Superior temporal gyrus (tissue), 1 donor: Measurements from ENCODE around the gene ADCK1.
"Not testable (repeated sequence)": the region's sequence is repeated elsewhere in the genome, so short reads cannot be mapped to it uniquely, and the experiment has no call there.

Experiments
- DNase-seq: peaks from one replicate; pipeline ENCODE4 v3.0.0-alpha.2; 2016; ENCODE audit errors: extremely low spot score

The ADCK1 gene

GRCh38 chr14:77902811-77903210, 102.9 kb downstream of the ADCK1 start:
- no peak for DNase-seq

GRCh38 chr14:77903221-77903620, 103.3 kb downstream of the ADCK1 start:
- DNase-seq: no peak

DNA sequence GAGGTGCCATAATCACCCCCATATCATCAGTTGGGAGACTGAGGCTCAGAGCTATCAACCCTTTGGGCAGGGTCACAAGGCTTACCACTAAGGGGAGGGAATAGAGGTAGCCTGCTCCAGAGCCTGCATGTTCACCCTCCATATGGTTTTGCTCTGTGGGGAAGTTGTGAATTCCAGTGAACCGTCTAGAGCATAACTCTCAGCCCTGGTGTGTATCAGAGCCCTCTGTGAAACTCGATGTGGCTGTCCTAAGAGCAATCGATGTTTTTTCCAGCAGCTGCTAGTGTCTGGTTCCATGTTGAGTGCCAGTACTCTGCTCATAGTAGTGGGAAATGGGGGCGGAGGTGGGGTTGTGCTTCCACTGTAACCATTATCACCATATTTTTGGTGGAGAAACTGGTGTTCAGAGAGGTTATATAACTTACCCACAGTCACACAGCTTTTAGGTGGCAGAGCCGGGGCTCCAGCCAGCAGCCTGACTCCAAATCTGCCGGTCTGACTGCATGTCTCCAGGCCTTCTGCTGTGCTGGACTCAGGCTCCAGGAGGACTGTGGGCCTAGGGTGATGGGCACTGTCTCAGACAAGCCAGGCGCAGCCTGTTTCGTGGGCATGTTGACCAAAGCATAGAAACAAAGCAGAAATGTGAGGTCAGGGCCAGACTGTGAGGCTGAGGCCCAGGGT, 104.2 kb downstream of the ADCK1 start:
- no peak for DNase-seq

DNA sequence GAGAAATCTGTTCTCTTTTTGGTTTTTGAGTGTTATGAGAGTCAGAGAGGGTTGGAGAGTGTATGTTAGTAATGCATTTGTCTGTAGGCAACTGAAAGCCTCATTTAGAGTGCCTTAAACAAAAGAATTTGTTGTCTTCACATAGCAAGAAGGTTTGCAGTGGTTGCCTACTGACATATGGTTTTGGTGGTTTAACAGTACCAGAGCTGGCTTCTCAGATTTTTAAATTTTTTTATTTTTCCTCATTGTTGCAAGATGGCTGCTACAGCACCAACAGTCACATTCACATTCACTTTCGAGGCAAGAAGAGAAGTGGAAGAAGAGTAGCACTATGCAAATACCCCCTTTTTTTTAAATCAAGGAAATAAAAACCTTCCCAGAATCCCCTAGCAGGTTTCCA, 106.5 kb downstream of the ADCK1 start:
- DNase-seq: no peak

- no peak for DNase-seq
Measured at GRCh38 chr14:77908847-77909246, 108.9 kb downstream of the ADCK1 start.

GRCh38 chr14:77909911-77910310, 110.0 kb downstream of the ADCK1 start:
- DNase-seq: peak; percentile 46

DNA sequence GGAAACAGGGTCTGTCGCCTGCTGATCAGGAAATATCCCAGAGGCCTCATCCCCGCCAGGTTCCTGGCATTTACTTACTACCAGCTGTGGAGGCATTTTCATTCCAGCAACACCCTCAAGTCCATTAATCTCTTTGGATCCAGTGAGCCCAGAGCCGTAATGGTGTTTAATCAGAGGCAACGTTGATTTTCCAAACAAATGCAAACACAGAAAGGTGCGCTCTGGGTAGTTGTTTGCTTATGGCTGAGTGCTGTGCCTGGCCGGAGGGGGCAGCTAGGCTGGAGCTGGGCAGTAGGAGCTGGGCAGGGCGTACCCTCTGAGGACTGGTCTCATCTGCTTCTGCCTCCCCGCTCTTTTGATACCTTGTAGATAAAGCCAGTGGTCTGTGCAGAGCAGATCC, 110.6 kb downstream of the ADCK1 start:
- no peak for DNase-seq

DNA sequence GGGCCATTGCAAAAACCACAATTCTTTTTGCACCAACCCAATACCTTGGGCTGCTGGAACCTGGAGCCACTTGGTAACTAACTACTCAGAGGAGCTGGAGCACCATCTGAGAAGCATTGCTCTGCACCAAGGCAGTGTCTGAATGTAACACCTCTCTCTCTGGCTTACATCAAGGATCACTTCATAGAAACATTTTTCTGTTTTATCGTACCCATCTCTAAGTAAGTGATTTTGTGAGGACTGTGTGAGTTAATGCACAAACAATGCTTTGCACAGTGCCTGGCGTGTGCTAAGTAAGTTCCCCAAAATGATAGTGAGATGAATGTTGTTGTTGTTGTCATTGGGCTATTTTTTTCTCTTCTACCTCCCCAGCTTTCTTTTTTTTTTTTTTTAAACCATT, 111.4 kb downstream of the ADCK1 start:
- no peak for DNase-seq

DNA sequence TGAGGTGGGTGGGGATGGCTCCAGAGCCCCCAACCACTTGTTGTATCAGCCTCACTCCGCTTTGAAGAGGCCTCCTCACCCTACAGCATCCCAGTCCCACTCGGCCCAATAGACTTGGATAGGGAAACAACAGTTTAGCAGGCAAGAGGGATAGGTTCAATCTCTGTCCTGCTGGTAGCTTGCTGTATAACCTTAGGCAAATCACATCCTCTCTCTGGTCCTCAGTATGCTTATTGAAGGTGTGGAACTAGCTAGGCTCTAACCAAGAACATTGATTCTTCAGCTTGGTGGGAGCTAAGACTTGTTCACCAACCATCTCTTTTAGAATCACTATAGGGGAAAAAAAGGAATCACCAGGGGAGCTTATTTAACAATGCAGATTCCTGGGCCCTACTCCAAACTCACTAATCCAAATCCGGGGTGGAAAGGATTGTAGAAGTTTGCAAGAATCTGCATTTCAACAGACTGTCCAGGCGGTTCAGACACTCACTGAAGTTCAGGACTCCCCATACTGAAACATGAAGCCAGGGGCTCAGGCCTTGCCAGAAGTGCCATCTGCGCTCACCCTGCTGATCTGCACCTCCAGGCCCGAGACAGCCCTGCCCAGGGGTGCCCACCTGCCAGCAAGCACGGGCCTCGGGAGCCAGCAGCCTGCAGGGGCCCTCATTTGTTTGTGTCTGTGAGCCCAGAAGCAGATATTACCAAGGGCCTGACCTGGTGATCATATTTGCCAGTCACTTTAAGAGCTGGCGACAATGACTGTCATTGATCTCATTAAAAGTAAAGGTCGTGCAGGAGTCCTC, 113.0 kb downstream of the ADCK1 start:
- DNase-seq: no peak

DNA sequence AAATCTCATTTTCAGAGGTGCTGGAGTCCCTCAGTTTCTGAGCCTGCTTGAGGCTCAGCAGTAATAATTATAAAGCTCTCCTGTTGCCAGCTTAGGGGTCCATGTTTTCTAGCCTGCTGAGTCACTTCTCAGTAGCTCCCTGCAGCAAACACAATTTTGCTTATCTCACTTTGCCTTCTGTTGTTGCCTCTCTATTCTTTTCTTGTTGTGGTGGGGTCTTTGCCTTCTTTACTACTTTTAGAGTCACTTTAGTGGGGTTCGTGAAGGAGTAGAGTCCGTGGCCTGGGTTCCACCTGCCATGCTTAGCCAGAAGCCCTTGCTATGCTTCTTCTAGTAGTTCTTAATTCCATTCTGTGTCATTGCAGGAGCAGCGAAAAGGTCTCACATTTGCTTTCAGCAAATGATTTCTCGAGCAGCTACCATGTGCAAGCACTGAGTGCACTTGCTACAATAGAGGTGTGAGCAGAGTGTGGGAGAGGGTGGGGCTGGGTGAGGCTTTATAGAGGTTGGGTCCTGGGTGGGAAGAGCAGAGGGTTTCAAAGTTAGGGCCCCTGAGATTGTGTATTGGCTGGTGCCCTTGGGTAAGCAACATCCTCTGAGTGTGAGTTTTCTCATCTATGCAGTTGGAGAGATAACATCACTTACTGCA, 114.3 kb downstream of the ADCK1 start:
- DNase-seq: no peak

- DNase-seq: not testable (repeated sequence)
Measured at GRCh38 chr14:77915390-77915789, 115.5 kb downstream of the ADCK1 start.

DNA sequence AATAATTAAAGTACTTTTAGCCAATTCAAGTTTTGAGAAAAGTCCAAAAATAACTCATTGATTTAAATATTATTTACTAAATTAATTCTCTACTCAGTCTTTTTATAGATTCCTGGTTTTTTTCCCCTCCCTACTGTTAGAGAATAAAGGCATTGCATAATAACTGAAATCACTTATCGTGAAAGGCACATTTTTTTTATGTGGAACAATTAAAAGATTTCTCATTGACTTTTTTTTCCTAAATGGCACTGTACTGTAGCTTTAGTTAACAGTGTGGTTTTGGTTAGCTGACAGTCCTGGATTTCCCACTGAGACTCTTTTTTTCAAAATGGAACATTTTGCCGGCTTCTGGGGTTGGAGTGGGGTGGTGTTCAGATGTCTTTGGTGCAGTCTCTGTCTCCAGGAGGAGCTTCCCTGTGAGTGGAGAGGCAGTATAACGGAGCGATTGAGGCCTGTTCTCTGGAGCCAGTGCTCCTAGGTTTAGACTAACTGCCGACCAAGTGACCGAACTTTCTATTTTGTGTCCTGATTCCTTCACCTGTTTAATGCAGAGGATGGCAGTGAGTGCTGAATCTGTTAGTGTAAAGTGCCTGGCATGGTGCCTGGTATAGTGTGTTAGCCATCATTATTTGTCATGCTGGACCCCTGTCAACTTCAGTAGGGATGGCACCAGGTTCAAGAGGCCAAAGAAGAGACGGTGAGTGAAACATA, 117.7 kb downstream of the ADCK1 start:
- no peak for DNase-seq

DNA sequence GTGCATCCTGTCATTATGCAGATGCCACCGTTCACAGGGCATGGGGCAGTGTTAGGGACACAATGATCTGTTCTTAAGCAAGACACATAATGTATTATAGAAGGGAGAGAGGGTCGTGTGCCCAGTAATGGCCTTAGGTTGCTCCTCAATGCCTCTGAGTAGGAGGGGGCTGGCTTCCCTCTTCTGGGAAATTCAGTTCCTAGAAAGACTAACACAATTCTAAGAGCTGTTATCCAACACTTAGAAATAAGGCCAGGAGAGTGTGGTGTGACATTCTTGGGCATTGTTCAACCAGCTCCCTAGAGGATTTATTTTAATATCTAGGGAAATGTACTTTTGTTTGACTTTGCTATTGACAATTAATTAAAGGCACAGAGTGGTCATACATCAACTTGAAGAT, 118.5 kb downstream of the ADCK1 start:
- DNase-seq: no peak

DNA sequence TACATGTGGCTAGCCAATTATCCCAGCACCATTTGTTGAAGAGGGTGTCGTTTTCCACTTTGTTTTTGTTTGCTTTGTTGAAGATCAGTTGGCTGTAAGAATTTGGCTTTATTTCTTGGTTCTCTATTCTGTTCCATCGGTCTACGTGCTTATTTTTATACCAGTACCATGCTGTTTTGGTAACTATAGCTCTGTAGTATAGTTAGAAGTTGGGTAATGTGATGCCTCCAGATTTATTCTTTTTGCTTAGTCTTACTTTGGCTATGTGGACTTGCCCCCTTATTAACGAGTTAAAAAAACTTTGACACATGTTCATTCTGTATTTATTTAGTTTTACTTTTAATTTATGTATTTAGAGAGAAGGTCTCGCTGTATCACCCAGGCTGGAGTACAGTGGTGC, 120.4 kb downstream of the ADCK1 start:
- DNase-seq: no peak

DNA sequence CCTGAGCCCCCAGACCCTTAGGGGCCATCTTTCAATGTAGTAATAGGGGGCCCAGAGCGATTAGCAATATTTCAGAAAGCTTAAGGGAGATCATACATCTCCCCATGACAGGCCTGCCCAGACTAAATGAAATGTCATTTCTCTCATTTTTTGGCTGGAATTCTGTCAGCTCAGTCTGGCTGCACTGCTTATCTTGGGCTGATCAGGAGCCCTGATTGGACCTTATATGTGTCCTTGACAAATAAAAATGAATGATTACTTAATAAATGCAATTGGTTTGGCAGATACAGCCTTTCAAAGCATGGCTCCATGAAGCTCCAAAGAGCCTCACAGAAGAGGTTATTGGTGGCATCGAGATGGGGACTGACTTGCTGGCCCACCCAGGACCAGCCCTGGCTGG, 121.9 kb downstream of the ADCK1 start:
- DNase-seq: no peak

- DNase-seq: no peak
Measured at GRCh38 chr14:77923131-77923936, 123.4 kb downstream of the ADCK1 start.

GRCh38 chr14:77924141-77924948, 124.4 kb downstream of the ADCK1 start:
- no peak for DNase-seq

DNA sequence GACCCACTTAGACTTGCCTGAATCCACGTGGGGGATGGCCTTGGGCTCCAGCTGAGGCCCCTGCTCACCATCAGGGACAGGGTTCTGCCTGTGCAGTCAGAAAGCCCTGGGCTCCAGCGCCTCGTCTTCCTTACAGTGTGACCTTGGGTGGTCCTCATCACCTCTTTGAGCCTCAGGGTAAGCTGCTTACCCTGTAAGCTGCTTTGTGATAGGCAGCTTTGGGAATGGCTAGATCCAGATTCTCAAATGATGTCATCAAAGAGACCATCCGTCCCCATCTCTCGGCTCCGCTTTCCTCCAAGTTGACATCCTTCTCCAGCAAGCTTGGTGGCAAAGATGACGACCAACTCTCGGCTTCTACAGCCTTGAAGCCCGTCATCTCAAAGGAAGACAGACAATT, 127.0 kb downstream of the ADCK1 start:
- DNase-seq: no peak

- no peak for DNase-seq
Measured at GRCh38 chr14:77931441-77931840, 131.5 kb downstream of the ADCK1 start.

DNA sequence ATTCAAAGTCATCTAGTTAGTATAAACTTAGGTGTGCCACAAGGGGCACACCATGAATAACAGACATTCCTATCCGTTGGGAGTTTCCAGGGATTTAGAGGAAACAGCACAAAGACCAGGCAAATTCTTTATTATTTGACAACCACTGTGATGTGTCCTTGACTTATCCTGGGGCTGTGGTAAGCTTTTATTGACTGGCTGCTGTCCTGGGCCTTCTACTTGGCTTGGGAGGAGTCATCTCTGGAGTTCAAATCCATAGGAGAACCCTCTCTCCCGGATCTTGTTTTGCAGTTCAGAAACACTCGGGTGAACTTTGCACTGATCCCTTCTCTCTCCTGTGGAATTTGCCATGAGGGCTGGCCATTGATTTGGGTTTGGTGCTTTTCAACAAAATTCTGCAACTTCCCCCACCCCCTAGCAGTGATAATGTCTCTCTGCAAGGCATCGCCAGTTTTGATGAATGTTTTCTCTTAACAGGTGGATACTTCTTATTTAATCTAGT, 136.3 kb downstream of the ADCK1 start:
- no peak for DNase-seq
